Measurements from ENCODE around the gene FLII.

DNA sequence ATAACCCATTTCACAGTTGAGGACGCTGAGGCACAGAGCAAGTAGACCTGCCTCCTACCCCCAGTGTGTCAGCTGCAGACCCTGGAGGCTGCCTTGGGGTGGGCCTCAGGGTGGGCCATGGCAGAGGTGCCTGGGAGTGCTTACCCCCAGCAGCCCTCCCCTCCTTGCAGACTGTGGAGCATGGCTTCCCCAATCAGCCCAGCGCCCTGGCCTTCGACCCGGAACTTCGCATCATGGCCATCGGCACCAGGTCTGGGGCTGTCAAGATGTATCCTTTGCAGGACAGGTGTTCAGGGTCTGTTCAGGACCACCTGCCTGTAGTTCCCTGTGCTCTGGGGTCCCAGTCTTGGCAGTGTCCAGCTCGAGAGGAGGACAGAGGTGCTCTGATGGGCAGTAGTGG is 28.8 kb downstream of the FLII start:
- TF ChIP-seq, protein P1, sequence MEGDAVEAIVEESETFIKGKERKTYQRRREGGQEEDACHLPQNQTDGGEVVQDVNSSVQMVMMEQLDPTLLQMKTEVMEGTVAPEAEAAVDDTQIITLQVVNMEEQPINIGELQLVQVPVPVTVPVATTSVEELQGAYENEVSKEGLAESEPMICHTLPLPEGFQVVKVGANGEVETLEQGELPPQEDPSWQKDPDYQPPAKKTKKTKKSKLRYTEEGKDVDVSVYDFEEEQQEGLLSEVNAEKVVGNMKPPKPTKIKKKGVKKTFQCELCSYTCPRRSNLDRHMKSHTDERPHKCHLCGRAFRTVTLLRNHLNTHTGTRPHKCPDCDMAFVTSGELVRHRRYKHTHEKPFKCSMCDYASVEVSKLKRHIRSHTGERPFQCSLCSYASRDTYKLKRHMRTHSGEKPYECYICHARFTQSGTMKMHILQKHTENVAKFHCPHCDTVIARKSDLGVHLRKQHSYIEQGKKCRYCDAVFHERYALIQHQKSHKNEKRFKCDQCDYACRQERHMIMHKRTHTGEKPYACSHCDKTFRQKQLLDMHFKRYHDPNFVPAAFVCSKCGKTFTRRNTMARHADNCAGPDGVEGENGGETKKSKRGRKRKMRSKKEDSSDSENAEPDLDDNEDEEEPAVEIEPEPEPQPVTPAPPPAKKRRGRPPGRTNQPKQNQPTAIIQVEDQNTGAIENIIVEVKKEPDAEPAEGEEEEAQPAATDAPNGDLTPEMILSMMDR (IDR thresholded peaks at IDR 0.05) = no peak
- no peak for TF ChIP-seq POLR2A (IDR thresholded peaks at IDR 0.05)
